ENCODE measurements around the gene ADCY2.

Gene ADCY2

GRCh38 chr5:7446913-7447312, 51.0 kb downstream of the ADCY2 start:
- no peak for DNase-seq

DNA sequence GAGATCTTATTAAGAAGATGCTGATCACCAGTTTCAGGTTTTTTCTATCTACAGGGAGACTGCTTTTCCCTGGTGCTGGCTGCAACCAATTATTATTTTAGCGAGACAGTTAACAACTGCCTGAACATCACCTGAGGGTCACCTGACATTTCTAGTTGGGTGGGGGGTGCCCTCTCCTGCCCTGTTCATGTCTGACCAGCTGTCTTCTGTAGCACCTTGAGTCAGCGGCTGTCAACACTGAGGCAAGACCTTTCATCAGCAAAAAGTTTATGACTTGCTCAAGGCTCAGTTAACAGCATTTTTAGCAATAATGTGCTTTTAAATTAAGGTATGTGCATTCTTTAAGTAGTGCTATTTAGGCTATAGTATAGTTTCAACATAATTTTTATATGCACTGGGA, 58.0 kb downstream of the ADCY2 start:
- no peak for DNase-seq

DNA sequence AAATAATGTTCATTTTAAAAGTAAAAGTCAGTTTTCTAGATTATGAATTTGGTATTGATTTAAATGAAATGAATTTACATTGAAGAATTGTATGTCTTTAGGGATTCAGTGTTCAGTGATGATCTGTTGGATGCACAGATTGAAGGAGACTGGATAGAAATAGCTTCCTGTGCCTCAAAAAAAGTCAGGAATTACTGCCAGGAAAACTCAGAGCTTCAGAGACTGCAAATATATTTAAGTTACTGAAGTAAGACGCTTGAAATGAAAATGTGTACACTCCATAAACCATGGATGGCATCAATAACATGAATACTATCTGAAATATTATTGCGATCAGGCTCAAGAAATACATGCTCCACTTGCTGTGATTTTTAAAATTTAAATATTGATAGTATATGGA, 60.3 kb downstream of the ADCY2 start:
- no peak for DNase-seq

DNA sequence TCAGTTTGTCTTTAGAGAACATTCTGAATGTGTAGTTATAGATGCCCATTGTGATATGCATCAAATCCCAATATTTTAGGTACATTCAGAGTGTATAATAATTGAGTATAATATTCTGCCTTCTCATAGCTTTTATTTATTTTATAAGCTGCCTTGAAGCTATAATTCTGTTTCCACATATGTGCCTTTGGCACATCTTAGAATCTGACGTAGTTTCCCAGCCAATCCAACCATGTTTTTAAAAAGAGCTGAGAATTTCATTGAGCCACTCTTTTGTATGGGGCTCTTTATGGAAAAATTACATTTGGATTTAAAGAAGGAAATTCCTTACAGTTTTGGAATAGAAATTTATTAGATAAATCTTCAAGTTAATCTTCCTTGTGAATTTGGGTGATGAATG, 65.4 kb downstream of the ADCY2 start:
- DNase-seq, result no peak

DNA sequence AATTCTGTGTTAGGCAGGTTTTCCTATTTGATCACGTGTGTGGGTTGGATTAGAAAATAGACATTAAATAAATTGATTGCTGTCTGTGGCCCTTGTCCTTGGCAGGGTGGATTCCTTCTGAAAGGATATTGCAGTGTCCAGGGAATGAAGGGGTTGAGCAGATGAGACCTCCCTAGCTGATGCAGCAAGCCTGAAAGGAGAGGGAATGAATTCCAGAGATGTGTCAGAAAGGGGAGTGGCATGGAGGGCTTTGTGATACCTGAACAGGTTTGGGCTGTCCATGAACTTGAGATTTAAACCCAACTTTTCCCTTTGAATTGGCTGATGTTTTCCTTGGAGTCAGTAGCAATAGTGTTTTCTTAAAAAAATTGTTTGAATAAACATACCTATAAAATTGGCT, 66.8 kb downstream of the ADCY2 start:
- DNase-seq, result no peak

DNA sequence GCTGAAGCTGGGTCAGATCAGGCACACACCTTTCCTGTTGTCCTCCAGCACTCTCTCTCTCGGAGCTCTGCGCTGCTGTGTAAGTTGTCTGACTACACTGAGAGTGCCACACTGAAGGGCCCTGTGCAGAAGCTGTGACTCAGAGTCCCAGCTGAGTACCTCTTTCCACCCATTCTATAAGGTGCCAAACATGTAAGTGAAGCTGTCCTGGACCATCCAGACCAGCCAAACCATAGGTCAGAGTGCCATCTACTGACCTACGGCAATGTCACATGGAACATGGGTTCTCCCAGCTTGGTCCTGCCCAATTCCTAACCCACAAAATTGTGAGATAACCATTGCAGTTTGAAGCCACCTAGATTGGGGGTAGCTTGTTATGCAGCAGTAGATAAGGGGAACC, 68.2 kb downstream of the ADCY2 start:
- DNase-seq, result no peak

DNA sequence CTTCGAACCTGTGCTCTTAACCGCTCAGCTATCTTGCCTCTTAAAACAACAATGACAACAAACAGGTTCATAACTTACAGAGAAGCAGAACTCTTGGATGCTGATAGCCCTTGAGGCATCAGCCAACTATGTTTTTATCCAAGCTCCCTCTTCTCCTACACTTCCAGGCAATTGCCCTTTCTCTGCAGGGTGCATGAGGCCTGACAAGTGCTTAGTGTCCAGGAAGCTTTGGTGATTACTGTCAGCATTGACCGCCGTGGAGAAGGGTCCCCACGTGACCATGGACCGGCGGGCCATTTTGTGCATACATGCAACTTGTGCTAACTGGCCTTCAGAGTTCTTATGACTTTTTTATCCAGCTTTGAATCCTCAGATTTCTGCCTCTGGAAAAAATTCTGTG, 71.2 kb downstream of the ADCY2 start:
- no peak for DNase-seq

- DNase-seq, result no peak
Measured at GRCh38 chr5:7468742-7469141, 72.8 kb downstream of the ADCY2 start.

- DNase-seq, result no peak
Measured at GRCh38 chr5:7471710-7472109, 75.8 kb downstream of the ADCY2 start.

DNA sequence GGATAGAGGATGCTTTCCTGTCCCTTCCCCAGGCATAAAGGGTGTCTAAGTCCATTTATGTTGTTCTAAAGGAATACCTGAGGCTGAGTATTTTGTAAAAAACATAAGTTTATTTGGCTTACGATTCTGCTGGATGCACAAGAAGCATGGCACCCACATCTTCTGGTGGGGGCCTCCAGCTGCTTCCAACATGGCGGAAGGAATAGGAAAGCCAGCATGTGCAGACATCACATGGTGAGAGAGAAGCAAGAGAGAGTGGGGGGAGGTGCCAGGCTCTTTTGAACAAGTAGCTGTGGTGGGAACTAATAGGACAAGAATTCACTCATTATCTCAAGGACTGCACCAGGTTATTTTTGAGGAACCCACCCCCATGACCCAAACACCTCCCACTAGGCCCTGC, 77.2 kb downstream of the ADCY2 start:
- DNase-seq, result no peak

DNA sequence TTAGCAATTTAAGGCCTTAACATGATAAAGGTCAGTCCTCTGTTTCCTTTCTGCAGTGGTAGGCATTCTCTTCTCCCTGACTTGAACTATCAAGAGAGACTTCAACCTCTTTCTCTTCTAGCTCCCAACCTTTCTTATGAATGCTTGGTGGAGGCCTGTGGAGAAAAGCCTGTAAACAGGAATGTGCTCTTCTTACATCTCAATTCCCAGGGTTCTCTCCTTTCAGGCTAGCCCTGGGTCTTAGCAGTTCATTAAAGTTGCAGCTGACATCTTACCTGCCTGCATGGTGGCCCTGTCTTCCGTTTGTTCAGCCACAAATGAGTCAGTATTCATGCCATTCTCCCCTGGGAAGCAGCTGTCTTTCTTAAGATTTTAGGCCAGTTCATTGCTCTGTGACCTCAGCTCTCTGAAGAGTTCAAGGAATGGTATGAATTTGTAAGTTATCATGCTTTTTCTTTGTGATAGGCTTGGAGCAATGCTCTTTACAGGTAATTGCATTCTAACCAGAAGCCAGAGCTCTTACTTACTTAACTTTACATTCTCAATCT, 77.8 kb downstream of the ADCY2 start:
- no peak for DNase-seq

- DNase-seq, result no peak
Measured at GRCh38 chr5:7474821-7475403, 79.0 kb downstream of the ADCY2 start.

DNA sequence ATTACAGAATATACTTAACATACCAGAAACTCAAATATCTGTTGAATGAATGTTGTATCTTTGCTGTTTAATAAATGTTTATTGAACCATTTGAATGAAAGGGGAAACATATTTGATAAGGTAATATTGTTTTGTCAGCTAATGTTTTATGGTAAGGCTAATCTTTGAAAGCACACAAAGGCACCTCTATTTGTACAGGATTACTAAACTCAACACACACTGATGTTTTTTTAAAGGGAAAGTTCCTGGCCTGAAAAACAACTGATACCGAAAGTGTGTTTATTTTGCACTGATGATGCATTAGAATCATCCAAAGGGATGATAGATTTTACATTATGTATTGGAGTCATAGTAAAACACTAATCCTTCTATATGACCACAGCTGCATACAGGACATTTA, 82.5 kb downstream of the ADCY2 start:
- no peak for DNase-seq

- DNase-seq, result no peak
Measured at GRCh38 chr5:7488734-7489133, 92.8 kb downstream of the ADCY2 start.

DNA sequence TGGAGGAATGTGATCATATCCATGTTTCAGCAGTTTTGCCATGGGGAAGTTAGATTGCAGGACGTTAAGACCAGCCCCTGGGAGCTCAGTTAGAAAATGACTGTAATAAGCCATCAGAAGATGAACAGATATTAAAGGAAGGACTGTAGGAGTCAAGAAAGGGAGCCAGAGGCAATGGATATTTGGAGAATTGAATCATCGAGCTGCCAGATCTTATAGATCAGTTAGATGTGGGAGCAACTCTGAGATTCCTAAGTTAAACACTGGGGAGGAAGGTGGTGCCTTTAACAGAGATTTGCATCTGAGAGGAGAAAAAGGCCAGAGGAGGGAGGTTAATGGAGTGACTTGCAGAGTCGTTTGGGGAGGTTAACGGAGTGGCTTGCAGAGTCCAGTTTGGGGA, 96.4 kb downstream of the ADCY2 start:
- no peak for DNase-seq

DNA sequence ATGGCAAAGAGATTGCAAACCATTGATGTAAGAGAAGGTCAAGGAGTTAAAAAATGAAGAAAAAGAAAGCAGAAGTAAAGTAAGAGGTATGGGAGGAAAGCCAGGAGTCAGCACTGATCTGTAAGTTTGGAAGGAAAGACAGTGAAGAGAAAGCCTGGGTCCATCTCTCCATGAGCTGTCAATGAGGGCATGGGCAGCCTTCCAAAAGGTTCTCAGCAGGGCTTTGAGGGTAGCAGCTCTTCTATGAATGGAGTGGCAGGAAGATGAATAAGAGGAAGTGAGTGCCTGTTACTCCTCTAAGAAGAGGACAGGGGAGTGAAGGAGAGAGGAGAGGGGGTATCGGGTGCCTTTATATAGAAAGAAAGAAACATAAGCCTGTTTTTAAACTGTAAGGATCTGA, 97.1 kb downstream of the ADCY2 start:
- DNase-seq, result no peak

GRCh38 chr5:7493622-7494021, 97.7 kb downstream of the ADCY2 start:
- DNase-seq, result no peak

GRCh38 chr5:7494481-7495130, 98.7 kb downstream of the ADCY2 start:
- no peak for DNase-seq

DNA sequence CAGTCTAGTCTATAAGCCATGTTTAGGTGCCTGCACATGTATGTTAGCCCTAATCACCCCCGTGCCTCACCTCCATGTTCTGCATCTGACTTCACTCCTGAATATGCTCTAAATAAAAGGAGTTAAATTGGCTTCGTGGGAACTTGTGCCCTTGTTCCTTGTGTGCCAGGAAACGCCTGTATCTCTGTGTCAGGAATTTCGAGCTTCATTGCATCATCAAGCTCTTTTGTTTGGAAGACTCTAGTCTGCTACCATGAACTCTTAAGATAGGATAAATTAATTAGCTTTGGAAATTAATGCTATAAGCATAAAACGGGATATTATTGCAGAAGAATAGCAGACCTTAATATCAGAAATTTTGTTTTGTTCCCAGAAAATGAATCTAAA, 99.2 kb downstream of the ADCY2 start:
- DNase-seq, result no peak

DNA sequence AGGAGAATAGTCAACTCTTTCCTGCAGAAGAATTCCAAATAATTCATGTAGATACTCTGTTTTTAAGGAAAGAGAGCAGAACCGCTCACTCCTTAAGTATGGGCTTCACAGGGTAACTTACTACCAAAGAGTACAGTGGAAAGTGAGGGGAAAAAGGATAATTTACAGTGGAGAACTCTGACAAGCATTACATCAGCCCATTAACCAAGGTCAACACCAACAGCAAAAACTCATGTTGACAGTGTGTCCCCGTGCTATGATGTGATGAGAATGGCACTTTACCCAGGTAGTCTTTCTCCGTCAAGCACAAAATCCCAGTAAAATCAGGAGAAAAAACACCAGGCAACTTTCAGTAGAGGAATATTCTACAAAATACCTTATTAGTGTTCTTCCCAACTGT, 104.3 kb downstream of the ADCY2 start:
- no peak for DNase-seq

DNA sequence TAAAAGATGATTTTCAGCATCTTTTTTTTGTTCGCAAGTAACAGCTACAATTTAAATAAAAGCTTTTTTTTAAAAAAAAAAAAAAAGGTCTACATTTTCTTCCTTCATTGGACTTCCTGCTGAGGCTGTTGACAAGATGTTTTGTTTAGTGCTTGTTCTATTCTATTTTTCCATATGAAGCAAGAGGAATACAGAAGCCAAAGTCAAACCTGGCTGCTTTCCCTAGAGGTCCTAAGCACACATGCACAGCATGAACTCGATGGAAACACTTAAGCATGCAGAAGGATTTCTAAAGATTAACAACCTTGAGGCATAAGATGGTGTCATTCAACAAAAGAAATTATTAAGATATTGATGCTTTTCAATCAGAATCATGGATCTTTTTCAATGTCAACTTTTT, 105.1 kb downstream of the ADCY2 start:
- DNase-seq, result no peak

DNA sequence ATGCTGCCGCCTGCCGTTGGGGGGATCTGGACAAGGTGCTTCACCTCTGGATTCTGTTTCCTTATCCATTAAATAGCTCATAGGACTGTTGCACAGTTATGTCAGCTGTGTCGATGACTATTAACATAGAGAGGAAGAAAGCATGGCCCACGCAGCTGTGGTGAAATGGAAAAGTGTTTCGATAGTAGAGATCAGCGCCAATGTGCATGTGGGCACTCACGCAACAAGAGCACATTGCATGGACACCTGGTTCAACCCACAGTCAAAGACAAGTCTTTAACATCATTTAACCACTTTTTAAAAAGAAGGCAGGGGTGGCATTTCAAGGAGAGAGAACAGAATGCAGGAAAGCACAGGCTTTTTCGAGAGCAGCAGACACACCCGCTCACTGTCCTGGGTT, 107.6 kb downstream of the ADCY2 start:
- DNase-seq, result no peak

DNA sequence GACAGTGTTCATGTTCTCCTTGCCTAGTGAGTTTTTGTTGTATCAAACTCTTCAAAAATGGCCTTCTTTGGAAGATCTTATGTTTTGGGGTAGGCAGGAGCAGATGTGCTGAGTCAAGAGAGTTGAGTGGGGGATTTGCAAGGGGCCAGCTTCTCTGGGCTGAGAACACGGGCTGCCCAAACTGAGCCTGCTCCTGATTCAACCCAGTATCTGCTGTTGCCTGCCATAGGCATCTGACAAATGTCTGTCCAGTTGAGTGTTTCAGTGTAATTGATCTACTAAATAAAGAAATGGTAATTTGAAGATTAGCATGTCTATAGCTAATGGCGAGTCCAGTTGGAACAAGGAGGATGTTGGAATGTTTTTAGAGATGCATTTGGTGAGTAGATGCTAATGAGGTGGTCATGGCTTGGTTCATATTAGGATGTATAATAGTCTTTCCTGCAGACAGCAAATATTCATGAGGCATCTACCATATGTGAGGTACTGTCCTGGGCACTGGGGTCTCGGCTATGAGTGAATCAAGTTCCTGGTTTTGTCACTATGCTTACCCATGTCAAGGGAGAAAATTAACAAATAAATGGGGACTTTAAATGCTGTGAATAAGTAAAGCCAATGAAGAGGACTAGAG, 119.5 kb downstream of the ADCY2 start:
- no peak for DNase-seq

DNA sequence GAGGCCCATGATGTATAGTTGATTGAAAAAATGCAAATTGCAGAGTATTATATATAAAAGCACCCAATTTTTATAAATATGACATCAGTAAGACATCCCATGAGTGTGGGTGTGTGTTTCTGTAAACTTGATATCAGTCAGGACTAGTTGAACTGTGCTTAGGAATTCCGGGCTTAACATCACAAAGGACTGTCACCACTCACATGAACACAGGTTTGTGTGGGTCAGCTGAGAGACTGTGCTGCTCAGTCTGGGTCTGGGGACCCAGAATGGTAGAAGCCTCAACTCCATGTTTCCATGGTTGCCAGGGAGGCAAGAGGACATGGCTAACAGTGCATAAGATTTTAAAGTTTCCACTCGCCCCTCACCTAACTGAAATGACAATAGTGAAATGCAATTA, 120.3 kb downstream of the ADCY2 start:
- no peak for DNase-seq

DNA sequence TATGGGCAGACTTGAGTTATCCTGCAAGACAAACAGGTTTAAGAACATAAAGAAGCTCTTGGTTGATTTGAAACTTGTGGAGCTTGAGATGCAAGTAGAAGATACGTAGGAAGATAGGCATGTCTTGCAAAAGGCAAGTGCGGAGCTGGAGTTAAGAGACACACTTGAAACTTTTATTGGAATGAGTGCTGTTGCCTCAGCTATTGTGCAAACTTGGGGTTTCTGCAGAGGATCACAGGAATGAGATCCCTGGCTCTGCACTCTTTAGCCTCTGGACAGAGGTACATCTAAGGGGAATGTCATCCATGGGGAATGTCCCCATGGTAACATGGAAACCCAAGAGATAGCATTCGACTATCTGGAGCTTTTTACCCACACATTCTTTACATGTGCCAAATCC, 121.1 kb downstream of the ADCY2 start:
- DNase-seq, result no peak
